ENCODE results near the gene RNF225.
"Not testable (repeated sequence)": the region's sequence is repeated elsewhere in the genome, so short reads cannot be mapped to it uniquely, and the experiment has no call there.

Gene RNF225

DNA sequence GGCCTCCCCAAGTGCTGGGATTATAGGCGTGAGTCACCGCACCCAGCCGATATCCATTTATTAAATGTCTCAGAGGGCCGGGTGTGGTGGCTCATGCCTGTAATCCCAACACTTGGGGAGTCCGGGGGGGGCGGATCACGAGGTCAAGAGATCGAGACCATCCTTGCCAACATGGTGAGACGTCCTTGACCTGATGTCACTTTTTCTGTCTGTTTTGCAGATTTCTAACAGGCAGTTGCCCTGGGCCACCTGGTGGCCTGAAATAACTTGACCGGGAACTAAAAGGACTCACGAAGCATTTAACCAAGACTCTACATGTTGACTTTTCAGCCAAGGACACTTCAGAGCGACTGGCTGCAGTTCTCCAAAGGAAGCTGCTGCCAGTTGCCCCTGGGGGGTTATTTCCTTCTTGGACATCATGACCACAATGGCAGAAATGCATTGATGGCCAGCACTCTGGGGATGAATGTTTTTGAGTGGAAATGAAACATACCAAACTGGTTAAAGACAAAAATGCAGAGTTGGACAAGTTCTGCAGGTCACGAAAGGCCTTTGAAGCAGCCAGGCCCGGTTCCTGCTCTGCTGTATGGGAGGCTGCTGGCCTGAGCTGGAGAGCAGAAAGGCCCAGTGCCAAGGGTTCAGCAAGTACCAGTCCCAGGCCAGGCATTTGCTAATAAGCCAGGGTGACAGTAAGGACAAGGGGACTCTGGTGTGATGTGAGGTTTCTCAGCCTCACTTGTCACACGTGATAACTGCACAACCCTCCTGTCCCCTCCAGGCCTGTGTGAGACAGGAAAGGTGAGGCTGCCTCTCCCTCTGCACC is 22.9 kb upstream of the RNF225 start:
- no peak for DNase-seq (ENCODE audit: low spot score)
- POLR2A ChIA-PET (ENCODE audit: low non-redundant PET): no interaction called here
- CTCF ChIA-PET: interaction anchor here (0.7 to 0.8 kb wide), 2 partner anchors 23 to 782 kb away, joined by 4 read pairs; no protein-coding TSS in a partner anchor
- no peak for TF ChIP-seq CTCF (conservative IDR thresholded peaks at IDR 0.05; ENCODE audit: low read depth)
- H3K27ac ChIP-seq: no peak overlapping the region

DNA sequence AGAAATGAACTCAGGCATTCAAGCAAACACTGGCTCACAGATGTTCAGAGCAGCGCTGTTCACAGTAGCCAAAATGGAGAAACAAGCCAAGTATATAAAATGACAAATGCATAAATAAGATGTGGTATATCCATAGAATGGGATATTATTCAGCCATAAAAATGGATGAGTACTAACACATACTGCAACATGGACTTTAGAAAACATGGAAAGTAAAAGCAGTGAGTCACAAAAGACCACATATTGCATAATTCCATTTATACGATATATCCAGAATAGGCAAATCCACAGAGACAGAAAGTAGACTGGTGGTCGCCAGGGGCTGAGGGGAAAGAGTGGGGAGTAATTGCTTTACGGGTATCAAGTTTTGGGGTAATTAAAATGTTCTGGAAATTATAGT is 21.3 kb upstream of the RNF225 start:
- CTCF ChIA-PET: no interaction called here
- POLR2A ChIA-PET (ENCODE audit: low non-redundant PET): interaction anchor here (1.0 kb wide), 1 partner anchor 14 kb away, joined by 4 read pairs; no protein-coding TSS in a partner anchor
- H3K27ac ChIP-seq: no peak overlapping the region

GRCh38 chr19:58376724-58377123 is 18.7 kb upstream of the RNF225 start:
- CTCF ChIA-PET; DNase-seq (ENCODE audit: low spot score): not testable (repeated sequence)
- POLR2A ChIA-PET (ENCODE audit: low non-redundant PET): interaction anchor here (0.6 to 0.7 kb wide), 2 partner anchors 52 to 157 kb away, joined by 3 to 5 read pairs; no protein-coding TSS in a partner anchor

More for the DNA sequence above, 21.3 kb upstream of the RNF225 start:
- no peak for TF ChIP-seq CTCF (conservative IDR thresholded peaks at IDR 0.05; ENCODE audit: low read depth)
- DNase-seq (ENCODE audit: low spot score): no peak

GRCh38 chr19:58379246-58379645 is 16.2 kb upstream of the RNF225 start:
- H3K27ac ChIP-seq: peak overlapping the region; percentile 98; the same call in 1 of the 2 replicates
- POLR2A ChIA-PET (ENCODE audit: low non-redundant PET): interaction anchor here (0.6 to 0.8 kb wide), 2 partner anchors 14 to 146 kb away, joined by 3 read pairs; no protein-coding TSS in a partner anchor
- CTCF ChIA-PET: no interaction called here

More at GRCh38 chr19:58376724-58377123, 18.7 kb upstream of the RNF225 start:
- not testable (repeated sequence) for H3K27ac ChIP-seq

DNA sequence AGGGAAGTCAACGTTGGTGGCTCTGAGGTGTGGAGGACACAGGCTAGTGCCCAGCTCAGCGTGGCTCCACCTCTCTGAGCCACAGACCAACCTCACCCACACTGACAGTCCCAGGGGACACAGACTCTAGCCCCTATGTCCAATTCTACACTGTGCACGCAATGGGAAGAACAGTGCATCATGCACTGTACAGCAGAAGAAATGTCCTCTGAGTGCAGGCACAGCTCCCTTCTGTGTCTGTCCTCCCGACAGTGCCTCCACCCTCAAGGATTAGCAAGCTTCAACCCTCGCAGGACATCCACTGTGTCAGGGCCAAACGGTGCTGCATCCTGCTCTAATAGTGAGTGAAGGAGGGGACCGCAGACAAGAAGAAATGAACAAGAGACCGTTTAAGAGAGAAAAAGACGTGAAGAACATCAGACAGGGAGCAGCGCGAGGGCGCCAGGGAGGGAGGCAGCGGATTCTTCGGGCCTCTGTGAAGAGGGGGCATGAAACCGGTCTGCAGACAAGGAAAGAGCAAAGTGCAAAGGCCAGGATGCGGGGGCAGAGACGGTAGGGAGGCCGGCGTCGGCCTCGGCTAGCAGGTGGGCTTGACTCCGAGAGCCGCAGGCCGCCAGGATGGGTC is 15.3 kb upstream of the RNF225 start:
- H3K27ac ChIP-seq: peak overlapping the region; percentile 98
- no peak for DNase-seq (ENCODE audit: low spot score)
- CTCF ChIA-PET: no interaction called here
- POLR2A ChIA-PET (ENCODE audit: low non-redundant PET): interaction anchor here (0.6 to 0.8 kb wide), 3 partner anchors 15 to 194 kb away, joined by 3 to 7 read pairs (median 3); no protein-coding TSS in a partner anchor
- no peak for TF ChIP-seq CTCF (conservative IDR thresholded peaks at IDR 0.05; ENCODE audit: low read depth)

More at GRCh38 chr19:58379246-58379645, 16.2 kb upstream of the RNF225 start:
- no peak for TF ChIP-seq CTCF (conservative IDR thresholded peaks at IDR 0.05; ENCODE audit: low read depth)
- no peak for DNase-seq (ENCODE audit: low spot score)

DNA sequence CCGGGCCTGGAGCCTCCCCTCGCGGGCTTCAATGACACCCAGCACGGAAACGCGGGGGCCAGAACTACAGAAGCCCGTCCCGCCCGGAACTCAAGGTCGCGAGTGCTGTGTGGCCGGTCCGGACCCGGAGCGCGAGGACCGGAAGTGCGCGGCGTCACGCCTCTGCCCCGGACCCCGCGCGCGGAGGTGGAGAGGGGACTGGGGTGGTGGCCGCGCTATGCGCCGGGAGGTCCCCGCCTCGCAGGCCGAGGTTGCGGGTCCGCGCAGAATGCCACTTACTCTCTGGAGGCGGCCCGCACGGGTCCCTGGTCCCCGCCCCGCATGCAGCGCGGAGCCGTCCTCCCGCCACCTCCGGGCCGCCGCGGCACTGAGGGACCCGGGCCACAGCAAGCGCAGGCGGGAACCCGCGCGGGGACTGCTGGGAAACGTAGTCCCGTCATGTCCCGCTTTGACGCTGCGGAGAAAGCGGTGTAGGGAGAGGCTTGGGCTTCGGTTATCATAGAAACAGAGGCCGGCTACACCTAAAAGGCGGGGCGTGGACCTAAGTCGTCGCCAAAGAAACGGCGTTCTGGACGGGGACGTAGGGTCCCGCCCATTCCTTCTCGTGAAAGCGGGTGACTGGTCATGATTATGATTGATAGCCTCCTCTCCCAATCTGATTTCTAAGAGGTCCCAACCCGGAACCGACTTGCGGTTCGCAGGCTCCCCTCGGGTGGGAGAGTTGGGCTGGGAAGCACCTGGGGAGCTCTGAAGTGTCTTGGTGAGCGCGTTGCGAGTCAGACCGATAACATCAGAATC is 14.6 kb upstream of the RNF225 start, which contains the start of gene ZNF837:
ZNF837 (minus strand) TSS at position 369 of the 798 bp plus-strand sequence. CDS start 11,698 bp downstream, outside the sequence.
- ChIA-PET POLR2A (ENCODE audit: low non-redundant PET) (interaction anchor here (0.8 to 1.1 kb wide), 2 partner anchors 15 to 18 kb away, joined by 4 to 7 read pairs; partner anchors contain the start of genes RNF225 and ZNF497), CTCF (no interaction called here)
- H3K27ac ChIP-seq: peak within 1 kb of the TSS; percentile 98
- DNase-seq (ENCODE audit: low spot score): peak; percentile 97
- TF ChIP-seq CTCF (conservative IDR thresholded peaks at IDR 0.05; ENCODE audit: low read depth): no peak
